GM12878 (cell line): ENCODE measurements around the gene TBC1D10B. TPM values are rescaled to one million over a fixed set of nuclear protein-coding genes. Genes with fewer than 3 reads are reported as not detected.

Source experiments
- ATF3 ChIP-seq: IDR thresholded peaks from 2 replicates; pipeline ENCODE4 v1.6.1; 2011; ENCODE audit warnings: low read depth, mild to moderate bottlenecking, low read length, moderate library complexity, borderline replicate concordance; ENCODE audit errors: extremely low read depth
- BHLHE40 ChIP-seq, 2 experiments: fragments of 450-650 bp in 1 of 2; IDR thresholded peaks; 2 replicates each; pipeline ENCODE4 v1.6.1; 2011 to 2017; ENCODE audit warnings: low read depth in 2 of 2, borderline replicate concordance in 1 of 2, improper control_type of control experiment in 1 of 2, low read length in 1 of 2, mild to moderate bottlenecking in 1 of 2
- CBFB ChIP-seq: IDR thresholded peaks from 2 replicates; pipeline ENCODE4 v1.6.1; 2016; ENCODE audit warnings: antibody characterized with exemption, low read depth
- CBX5 ChIP-seq: sonication (generic); IDR thresholded peaks from 2 replicates; pipeline ENCODE4 v1.6.1; 2016; ENCODE audit warnings: low read depth, moderate library complexity, mild to moderate bottlenecking, inconsistent platforms
- CEBPB ChIP-seq, 2 experiments: fragments of 150-350 bp in 1 of 2; IDR thresholded peaks; 2 replicates each; pipeline ENCODE4 v1.6.1; 2012 to 2014; ENCODE audit warnings: low read depth in 2 of 2, low read length in 2 of 2, borderline replicate concordance in 1 of 2, inconsistent platforms in 1 of 2
- CHD1 ChIP-seq: IDR thresholded peaks from 2 replicates; pipeline ENCODE4 v1.6.1; 2012; ENCODE audit warnings: low read depth, low read length, improper control_type of control experiment
- EED ChIP-seq: sonication (generic); IDR thresholded peaks from 2 replicates; pipeline ENCODE4 v1.6.1; 2016; ENCODE audit warnings: antibody characterized with exemption, low read depth
- FOXM1 ChIP-seq: IDR thresholded peaks from 2 replicates; pipeline ENCODE4 v1.6.1; 2012; ENCODE audit warnings: low read depth, mild to moderate bottlenecking, inconsistent platforms, low read length, moderate library complexity
- HDAC2 ChIP-seq: fragments of 200-600 bp; sonication (generic); IDR thresholded peaks from 2 replicates; pipeline ENCODE4 v1.6.1; 2017
- MEF2B ChIP-seq: fragments of 450-650 bp; IDR thresholded peaks from 2 replicates; pipeline ENCODE4 v1.6.1; 2018; ENCODE audit warnings: mild to moderate bottlenecking, moderate library complexity; ENCODE audit not compliant: partially characterized antibody, poor library complexity, severe bottlenecking
- MTA2 ChIP-seq: fragments of 450-650 bp; IDR thresholded peaks from 2 replicates; pipeline ENCODE4 v1.6.1; 2016; ENCODE audit warnings: low read depth, mild to moderate bottlenecking, moderate library complexity
- NR2C1 ChIP-seq: fragments of 450-650 bp; IDR thresholded peaks from 2 replicates; pipeline ENCODE4 v1.6.1; 2017; ENCODE audit warnings: antibody characterized with exemption, mild to moderate bottlenecking, moderate library complexity
- PAX8 ChIP-seq: fragments of 450-650 bp; IDR thresholded peaks from 2 replicates; pipeline ENCODE4 v1.6.1; 2017; ENCODE audit warnings: mild to moderate bottlenecking, moderate library complexity
- SIN3A ChIP-seq: IDR thresholded peaks from 2 replicates; pipeline ENCODE4 v1.6.1; 2012; ENCODE audit warnings: low read depth, low read length, improper control_type of control experiment
- SMAD1 ChIP-seq: fragments of 450-650 bp; IDR thresholded peaks from 2 replicates; pipeline ENCODE4 v1.6.1; 2018; ENCODE audit warnings: mild to moderate bottlenecking, low read depth; ENCODE audit not compliant: partially characterized antibody
- TAF1 ChIP-seq: IDR thresholded peaks from 2 replicates; pipeline ENCODE4 v1.6.1; 2011; ENCODE audit warnings: mild to moderate bottlenecking, low read depth, low read length, borderline replicate concordance
- TARDBP ChIP-seq: IDR thresholded peaks from 2 replicates; pipeline ENCODE4 v1.6.1; 2016; ENCODE audit warnings: borderline replicate concordance
- TCF12 ChIP-seq: IDR thresholded peaks from 2 replicates; pipeline ENCODE4 v1.6.1; 2011; ENCODE audit warnings: low read depth, mild to moderate bottlenecking, low read length
- USF2 ChIP-seq: IDR thresholded peaks from 2 replicates; pipeline ENCODE4 v1.6.1; 2011; ENCODE audit warnings: low read depth, low read length, improper control_type of control experiment, borderline replicate concordance
- YBX1 ChIP-seq: fragments of 450-650 bp; IDR thresholded peaks from 2 replicates; pipeline ENCODE4 v1.6.1; 2016; ENCODE audit warnings: antibody characterized with exemption
- ZBTB33 ChIP-seq: fragments of 450-650 bp; IDR thresholded peaks from 2 replicates; pipeline ENCODE4 v1.6.1; 2017; ENCODE audit warnings: mild to moderate bottlenecking
- ZNF687 ChIP-seq: fragments of 450-650 bp; IDR thresholded peaks from 2 replicates; pipeline ENCODE4 v1.6.1; 2017; ENCODE audit warnings: mild to moderate bottlenecking, moderate library complexity
- polyA plus RNA-seq, 11 experiments: library from polyadenylated mRNA; depleted of rRNA in 4 of 11; unstranded in 6 of 11; stranded (reverse) in 5 of 11; fragments of >200 nt; fragmentation: Nextera tagmentation in 4 of 11; fragmentation: Illumina TruSeq in 1 of 11; extraction: Ambion mirVana in 4 of 11; extraction: Trizol in 1 of 11; gene quantifications; 1 replicate in 1 of 11; 2 replicates in 10 of 11; pipeline versions ENCODE4 v1.2.1 to v1.2.3, GENCODE V29; 2011 to 2016; ENCODE audit warnings: inconsistent platforms in 2 of 11, missing spikeins in 2 of 11, low read depth in 1 of 11
- total RNA-seq, 4 experiments: library from RNA; depleted of rRNA in 3 of 4; stranded (reverse); fragments of >200 nt in 3 of 4; fragmentation: Illumina TruSeq in 1 of 4; extraction: Trizol in 1 of 4; gene quantifications; 2 replicates each; pipeline versions ENCODE4 v1.2.1 to v1.2.3, GENCODE V29; 2013 to 2021

Gene TBC1D10B
- total and polyA plus RNA-seq, 10 of the 15 experiments (the other 5 are each of a cell fraction or from before 2014, with no cell fraction given) = 2.2 to 51.2 (median 11.6) TPM

GRCh38 chr16:30378236-30379157, 8.2 kb upstream of the TBC1D10B start (continued):
- TF ChIP-seq ZNF687 (no peak), PAX8 (no peak), TCF12 (0 out of 2 replicates have a peak, but pooled peaks have one; percentile 49), CBX5 (no peak), FOXM1 (no peak), ATF3 (no peak), MEF2B (peak; percentile 88), HDAC2 (no peak), CHD1 (0 out of 2 replicates have a peak, but pooled peaks have one; percentile 35), NR2C1 (no peak), ZBTB33 (no peak), EED (peak; percentile 40), SIN3A (0 out of 2 replicates have a peak, but pooled peaks have one; percentile 23), TAF1 (peak; percentile 60; the same call in 1 of the 2 replicates), USF2 (no peak), CBFB (no peak), TARDBP (no peak), SMAD1 (no peak), YBX1 (no peak), CEBPB (IDR thresholded peaks at IDR 0.05; ENCODE audit: borderline replicate concordance in 1 of 2, low read depth in 2 of 2, low read length in 2 of 2) (no peak), MTA2 (no peak), BHLHE40 (IDR thresholded peaks at IDR 0.05; ENCODE audit: borderline replicate concordance in 1 of 2, low read depth in 2 of 2, low read length in 1 of 2) (peak; percentile 5 to 31; a peak in 2 of 4 replicates)
